Measurements from ENCODE around the gene ZNF764.

DNA sequence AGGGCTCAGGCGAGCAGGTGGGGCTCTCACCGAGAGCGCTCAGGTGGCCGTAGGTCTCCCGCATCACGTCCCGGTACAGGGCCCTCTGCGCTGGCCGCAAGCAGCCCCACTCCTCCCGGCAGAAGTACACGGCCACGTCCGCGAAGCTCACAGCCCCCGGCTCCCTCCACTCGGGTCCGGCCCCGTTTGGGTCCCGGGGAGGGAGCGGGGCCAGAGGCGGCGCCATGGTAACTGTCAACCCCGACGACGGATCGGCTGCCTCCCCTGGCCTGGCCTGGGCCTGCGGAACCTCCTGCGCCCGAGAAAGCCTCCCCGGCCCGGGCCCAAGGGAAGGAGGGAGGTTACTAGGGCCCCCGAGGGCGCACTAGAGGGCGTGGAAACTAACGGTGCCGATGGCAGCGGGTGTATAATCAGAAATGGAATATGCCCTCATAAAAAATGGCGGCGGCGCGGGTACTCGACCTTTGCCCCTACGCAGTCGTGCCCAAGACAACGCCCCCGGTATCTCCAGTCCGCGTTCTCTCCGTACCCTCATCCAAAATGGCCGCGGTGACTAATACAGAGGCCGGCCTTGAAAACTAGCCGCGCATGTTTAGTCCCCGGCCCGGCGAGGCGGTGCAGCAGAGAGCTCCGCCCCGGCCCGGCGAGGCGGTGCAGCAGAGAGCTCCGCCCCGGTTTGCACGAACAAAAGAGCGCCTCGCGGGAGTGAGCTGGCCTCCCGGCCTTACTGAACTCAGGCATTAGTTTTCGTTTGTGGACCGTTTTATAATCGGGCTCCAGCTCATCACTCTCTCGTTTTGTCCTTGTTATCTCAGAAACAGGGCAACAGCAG lies at the start of gene ZNF764:
- TF ChIP-seq POLR2A (IDR thresholded peaks at IDR 0.05): peak; percentile 23 to 69 (median 57)
- TF ChIP-seq, protein P1, sequence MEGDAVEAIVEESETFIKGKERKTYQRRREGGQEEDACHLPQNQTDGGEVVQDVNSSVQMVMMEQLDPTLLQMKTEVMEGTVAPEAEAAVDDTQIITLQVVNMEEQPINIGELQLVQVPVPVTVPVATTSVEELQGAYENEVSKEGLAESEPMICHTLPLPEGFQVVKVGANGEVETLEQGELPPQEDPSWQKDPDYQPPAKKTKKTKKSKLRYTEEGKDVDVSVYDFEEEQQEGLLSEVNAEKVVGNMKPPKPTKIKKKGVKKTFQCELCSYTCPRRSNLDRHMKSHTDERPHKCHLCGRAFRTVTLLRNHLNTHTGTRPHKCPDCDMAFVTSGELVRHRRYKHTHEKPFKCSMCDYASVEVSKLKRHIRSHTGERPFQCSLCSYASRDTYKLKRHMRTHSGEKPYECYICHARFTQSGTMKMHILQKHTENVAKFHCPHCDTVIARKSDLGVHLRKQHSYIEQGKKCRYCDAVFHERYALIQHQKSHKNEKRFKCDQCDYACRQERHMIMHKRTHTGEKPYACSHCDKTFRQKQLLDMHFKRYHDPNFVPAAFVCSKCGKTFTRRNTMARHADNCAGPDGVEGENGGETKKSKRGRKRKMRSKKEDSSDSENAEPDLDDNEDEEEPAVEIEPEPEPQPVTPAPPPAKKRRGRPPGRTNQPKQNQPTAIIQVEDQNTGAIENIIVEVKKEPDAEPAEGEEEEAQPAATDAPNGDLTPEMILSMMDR (IDR thresholded peaks at IDR 0.05): peak in 1 of 7 experiments; percentile 31
